GM12878 (cell line): ENCODE data around the gene TMPRSS2. TPM values are rescaled to one million over a fixed set of nuclear protein-coding genes. Genes with fewer than 3 reads are reported as not detected.
A peak's percentile ranks its signal among the peaks of the same experiment; 100 is the strongest.

ENCODE experiments used
- ATAC-seq: fragments of 200-7000 bp; cut with Tn5 transposase; 3 replicates; pipeline ENCODE4 v1.9.1; 2020; ENCODE audit warnings: mild to moderate bottlenecking, moderate library complexity
- BruUV-seq: library from RNA; stranded (reverse); fragments of 400-500 nt; replicated peaks from 2 replicates; lab custom pipeline; 2021; lab: Mats Ljungman, UMichigan
- CTCF ChIA-PET: fragments of 300-600 bp; sonication (Branson Sonifier 250); formaldehyde crosslinking; extraction: SDS; loops from one replicate; lab custom pipeline; 2021; ENCODE audit warnings: inconsistent platforms; lab: Yijun Ruan, JAX
- POLR2A ChIA-PET: fragments of 350-600 bp; formaldehyde crosslinking; extraction: SDS; loops from one replicate; lab custom pipeline; 2021; ENCODE audit warnings: inconsistent platforms; lab: Charles Lee
- RAD21 ChIA-PET: fragments of 300-600 bp; sonication (Branson Sonifier 250); formaldehyde crosslinking; loops from one replicate; lab custom pipeline; 2023; ENCODE audit warnings: antibody characterized with exemption; ENCODE audit not compliant: unreplicated experiment; lab: Charles Lee
- SMC1A ChIA-PET: fragments of 300-600 bp; sonication (Branson Sonifier 250); formaldehyde crosslinking; loops from one replicate; lab custom pipeline; 2023; ENCODE audit not compliant: unreplicated experiment, uncharacterized antibody; lab: Charles Lee
- DNase-seq: peaks from one replicate; pipeline ENCODE4 v3.0.0-alpha.2; 2011; ENCODE audit warnings: low read depth, low spot score
- FAIRE-seq: peaks from 3 replicates; lab custom pipeline; 2011; peaks lifted over from hg19 to GRCh38; lab: Jason Lieb, UNC
- H2AFZ ChIP-seq: 2 replicates; pipeline ENCODE4 v1.6.0; 2011; ENCODE audit warnings: low read depth, low read length, control low read depth; ENCODE audit not compliant: control insufficient read depth
- H3K27ac ChIP-seq: 2 replicates; pipeline ENCODE4 v1.5.1; 2011; ENCODE audit warnings: control low read depth; ENCODE audit not compliant: control insufficient read depth, insufficient read depth
- H3K27me3 ChIP-seq, 2 experiments: replicated peaks in 1 of 2; 2 replicates each; pipeline versions ENCODE4 v1.6.0 to v1.6.1; 2011; ENCODE audit warnings: low read length in 1 of 2; ENCODE audit not compliant: control insufficient read depth in 2 of 2, insufficient read depth in 2 of 2
- H3K36me3 ChIP-seq, 2 experiments: 2 replicates each; pipeline ENCODE4 v1.5.1; 2011; ENCODE audit warnings: low read length in 1 of 2; ENCODE audit not compliant: control insufficient read depth in 2 of 2, insufficient read depth in 2 of 2
- H3K4me1 ChIP-seq: 2 replicates; pipeline ENCODE4 v1.6.1; 2011; ENCODE audit warnings: mild to moderate bottlenecking, low read length, moderate library complexity, mixed read lengths; ENCODE audit not compliant: control insufficient read depth, insufficient read depth
- H3K4me2 ChIP-seq: 2 replicates; pipeline ENCODE4 v1.6.0; 2011; ENCODE audit warnings: control low read depth; ENCODE audit not compliant: control insufficient read depth, insufficient read depth
- H3K4me3 ChIP-seq: fragments of 200-600 bp; sonication (generic); 2 replicates; pipeline ENCODE4 v1.5.1; 2016
- H3K79me2 ChIP-seq: 2 replicates; pipeline ENCODE4 v1.6.0; 2011; ENCODE audit warnings: low read length; ENCODE audit not compliant: control insufficient read depth, insufficient read depth
- H3K9ac ChIP-seq: 2 replicates; pipeline ENCODE4 v1.8.0; 2011; ENCODE audit warnings: low read length, control low read depth, mixed read lengths; ENCODE audit not compliant: control insufficient read depth, insufficient read depth
- H3K9me3 ChIP-seq: replicated peaks from 3 replicates; pipeline ENCODE4 v1.5.1; 2011; ENCODE audit warnings: mild to moderate bottlenecking, low read length; ENCODE audit not compliant: control insufficient read depth, insufficient read depth
- H4K20me1 ChIP-seq: 2 replicates; pipeline ENCODE4 v1.6.0; 2011; ENCODE audit not compliant: control insufficient read depth, insufficient read depth
- HDAC6 ChIP-seq: fragments of 200-600 bp; sonication (generic); IDR thresholded peaks from one replicate; pipeline ENCODE4 v1.8.0; 2017; ENCODE audit warnings: antibody characterized with exemption; ENCODE audit not compliant: unreplicated experiment
- MEF2B ChIP-seq: fragments of 450-650 bp; IDR thresholded peaks from 2 replicates; pipeline ENCODE4 v1.6.1; 2018; ENCODE audit warnings: mild to moderate bottlenecking, moderate library complexity; ENCODE audit not compliant: partially characterized antibody, poor library complexity, severe bottlenecking
- MYC ChIP-seq: IDR thresholded peaks from 2 replicates; pipeline ENCODE4 v1.6.1; 2011; ENCODE audit warnings: mild to moderate bottlenecking, low read length, moderate library complexity, inconsistent platforms; ENCODE audit not compliant: insufficient read depth, insufficient replicate concordance, insufficient read length, severe bottlenecking
- POLR2A ChIP-seq: IDR thresholded peaks from 2 replicates; pipeline ENCODE4 v1.6.1; 2011; ENCODE audit warnings: low read depth, mild to moderate bottlenecking, low read length
- POLR2AphosphoS5 ChIP-seq: IDR thresholded peaks from 2 replicates; pipeline ENCODE4 v1.6.1; 2011; ENCODE audit warnings: mild to moderate bottlenecking, low read length, inconsistent platforms
- RBBP5 ChIP-seq: fragments of 200-600 bp; sonication (generic); conservative IDR thresholded peaks from 2 replicates; pipeline ENCODE4 v1.6.1; 2016
- SRF ChIP-seq, 2 experiments: IDR thresholded peaks; 2 replicates each; pipeline ENCODE4 v1.6.1; 2011; ENCODE audit warnings: low read depth in 2 of 2, low read length in 2 of 2, mild to moderate bottlenecking in 1 of 2, moderate library complexity in 1 of 2
- ZBTB11 ChIP-seq: fragments of 450-650 bp; formaldehyde crosslinking; IDR thresholded peaks from 2 replicates; pipeline ENCODE4 v1.5.0; 2022; ENCODE audit warnings: mild to moderate bottlenecking, missing genetic modification characterization
- ZZZ3 ChIP-seq: IDR thresholded peaks from 2 replicates; pipeline ENCODE4 v1.6.1; 2011; ENCODE audit warnings: low read depth; ENCODE audit not compliant: control insufficient read depth, insufficient read length
- WGBS: methylation state at CpG from one replicate; pipeline ENCODE4 v1.1.6; 2016; ENCODE audit warnings: low lambda C conversion rate; ENCODE audit not compliant: insufficient replicate concordance, insufficient coverage; ENCODE audit errors: missing lambda C conversion rate; 5-methylcytosine and 5-hydroxymethylcytosine counted together
- in situ Hi-C: fragments of 300-500 bp; cut with MboI; formaldehyde crosslinking; loops from 9 replicates; pipeline ENCODE4 v1.14.3; 2018; ENCODE audit warnings: mixed read lengths
- intact Hi-C: fragments of 100-400 bp; cut with micrococcal nuclease; formaldehyde crosslinking; loops from one replicate; pipeline ENCODE4 v1.14.2; 2022; ENCODE audit not compliant: unreplicated experiment
- polyA plus RNA-seq, 11 experiments: library from polyadenylated mRNA; depleted of rRNA in 4 of 11; unstranded in 6 of 11; stranded (reverse) in 5 of 11; fragments of >200 nt; fragmentation: Nextera tagmentation in 4 of 11; fragmentation: Illumina TruSeq in 1 of 11; extraction: Ambion mirVana in 4 of 11; extraction: Trizol in 1 of 11; gene quantifications; 1 replicate in 1 of 11; 2 replicates in 10 of 11; pipeline versions ENCODE4 v1.2.1 to v1.2.3, GENCODE V29; 2011 to 2016; ENCODE audit warnings: inconsistent platforms in 2 of 11, missing spikeins in 2 of 11, low read depth in 1 of 11
- total RNA-seq, 4 experiments: library from RNA; depleted of rRNA in 3 of 4; stranded (reverse); fragments of >200 nt in 3 of 4; fragmentation: Illumina TruSeq in 1 of 4; extraction: Trizol in 1 of 4; gene quantifications; 2 replicates each; pipeline versions ENCODE4 v1.2.1 to v1.2.3, GENCODE V29; 2013 to 2021
- TF ChIP-seq, protein P1 (sequence below): IDR thresholded peaks from 2 replicates; pipeline ENCODE4 v1.6.1; 2012; ENCODE audit warnings: mild to moderate bottlenecking, low read depth, low read length

TMPRSS2 gene
- total and polyA plus RNA-seq, 10 of the 15 experiments (the other 5 are each of a cell fraction or from before 2014, with no cell fraction given), result 0.19 to 0.26 TPM; not detected in 8

- ChIA-PET RAD21 (no interaction called here), SMC1A (interaction anchor here (2.3 kb wide), 1 partner anchor 159 kb away, joined by 7 read pairs; no protein-coding TSS in a partner anchor), POLR2A (no interaction called here), CTCF (interaction anchor here (2.3 kb wide), 1 partner anchor 31 kb away, joined by 12 read pairs; no protein-coding TSS in a partner anchor)
- BruUV-seq, result TSS peak; percentile 5
- FAIRE-seq (peak; percentile 49), ATAC-seq (no peak), DNase-seq (no peak)
- WGBS, result 100% methylated on average over 2 of the region's 2 CpGs
- H3K79me2 ChIP-seq, result peaks cover 1% of the 10 kb centered on the region
- H4K20me1 ChIP-seq, result peaks cover 15% of the 10 kb centered on the region
- no peak overlapping the region for H3K4me3 ChIP-seq
- no peak overlapping the region for H3K4me2 ChIP-seq
- H3K4me1 ChIP-seq, result no peaks in the 10 kb centered on the region
- no peak for TF ChIP-seq MYC
- TF ChIP-seq POLR2A, result 0 out of 2 replicates have a peak, but pooled peaks have one; percentile 36
- TF ChIP-seq, protein P1, sequence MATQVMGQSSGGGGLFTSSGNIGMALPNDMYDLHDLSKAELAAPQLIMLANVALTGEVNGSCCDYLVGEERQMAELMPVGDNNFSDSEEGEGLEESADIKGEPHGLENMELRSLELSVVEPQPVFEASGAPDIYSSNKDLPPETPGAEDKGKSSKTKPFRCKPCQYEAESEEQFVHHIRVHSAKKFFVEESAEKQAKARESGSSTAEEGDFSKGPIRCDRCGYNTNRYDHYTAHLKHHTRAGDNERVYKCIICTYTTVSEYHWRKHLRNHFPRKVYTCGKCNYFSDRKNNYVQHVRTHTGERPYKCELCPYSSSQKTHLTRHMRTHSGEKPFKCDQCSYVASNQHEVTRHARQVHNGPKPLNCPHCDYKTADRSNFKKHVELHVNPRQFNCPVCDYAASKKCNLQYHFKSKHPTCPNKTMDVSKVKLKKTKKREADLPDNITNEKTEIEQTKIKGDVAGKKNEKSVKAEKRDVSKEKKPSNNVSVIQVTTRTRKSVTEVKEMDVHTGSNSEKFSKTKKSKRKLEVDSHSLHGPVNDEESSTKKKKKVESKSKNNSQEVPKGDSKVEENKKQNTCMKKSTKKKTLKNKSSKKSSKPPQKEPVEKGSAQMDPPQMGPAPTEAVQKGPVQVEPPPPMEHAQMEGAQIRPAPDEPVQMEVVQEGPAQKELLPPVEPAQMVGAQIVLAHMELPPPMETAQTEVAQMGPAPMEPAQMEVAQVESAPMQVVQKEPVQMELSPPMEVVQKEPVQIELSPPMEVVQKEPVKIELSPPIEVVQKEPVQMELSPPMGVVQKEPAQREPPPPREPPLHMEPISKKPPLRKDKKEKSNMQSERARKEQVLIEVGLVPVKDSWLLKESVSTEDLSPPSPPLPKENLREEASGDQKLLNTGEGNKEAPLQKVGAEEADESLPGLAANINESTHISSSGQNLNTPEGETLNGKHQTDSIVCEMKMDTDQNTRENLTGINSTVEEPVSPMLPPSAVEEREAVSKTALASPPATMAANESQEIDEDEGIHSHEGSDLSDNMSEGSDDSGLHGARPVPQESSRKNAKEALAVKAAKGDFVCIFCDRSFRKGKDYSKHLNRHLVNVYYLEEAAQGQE, result no peak
- TF ChIP-seq POLR2AphosphoS5, result peak; percentile 42; the same call in 1 of the 2 replicates
- TF ChIP-seq SRF (IDR thresholded peaks at IDR 0.05; ENCODE audit: low read depth in 2 of 2, low read length in 2 of 2), result no peak
- no peak for TF ChIP-seq MEF2B
- no peak for TF ChIP-seq RBBP5
- TF ChIP-seq ZBTB11 (CRISPR knock-in tag), result no peak
- no peak for TF ChIP-seq ZZZ3
- no peak for TF ChIP-seq HDAC6
- no peaks in the 10 kb centered on the region for H3K27me3 ChIP-seq
- in situ Hi-C loops (no loop called here), intact Hi-C loops (no loop called here)
- H3K36me3 ChIP-seq, result peaks cover 35 to 90% of the 10 kb centered on the region in 2 experiments
- H3K27ac ChIP-seq, result no peak overlapping the region
- H3K9ac ChIP-seq, result no peak overlapping the region
- H2AFZ ChIP-seq, result no peak overlapping the region
- no peaks in the 10 kb centered on the region for H3K9me3 ChIP-seq
These were observed 65.3 kb downstream of the TMPRSS2 start for GRCh38 chr21:41442481-41443186.
